Stimulated activated CD8-positive, alpha-beta memory T cell treated with anti-CD3 and anti-CD28 coated beads, Interleukin-15, amount 100 ng/mL, for 1 hour (primary cell): ENCODE data around the gene RAP1GDS1.
A peak's percentile ranks its signal among the peaks of the same experiment; 100 is the strongest.
"Not testable (repeated sequence)": the region's sequence is repeated elsewhere in the genome, so short reads cannot be mapped to it uniquely, and the experiment has no call there.

Experiments used
- DNase-seq: peaks from one replicate; pipeline ENCODE4 v3.0.0-alpha.2; 2020; ENCODE audit warnings: low read depth

RAP1GDS1 gene

GRCh38 chr4:98433691-98434090 is 172.5 kb downstream of the RAP1GDS1 start:
- DNase-seq, result no peak

GRCh38 chr4:98434816-98435215 is 173.6 kb downstream of the RAP1GDS1 start:
- DNase-seq, result no peak

GRCh38 chr4:98444371-98444770 is 183.2 kb downstream of the RAP1GDS1 start:
- no peak for DNase-seq

- DNase-seq, result peak; percentile 20
Measured at GRCh38 chr4:98446499-98447375, 185.6 kb downstream of the RAP1GDS1 start.

- DNase-seq, result no peak
Measured at GRCh38 chr4:98447648-98448047, 186.5 kb downstream of the RAP1GDS1 start.

- no peak for DNase-seq
Measured at GRCh38 chr4:98448908-98449307, 187.7 kb downstream of the RAP1GDS1 start.

- DNase-seq, result no peak
Measured at GRCh38 chr4:98452091-98452490, 190.9 kb downstream of the RAP1GDS1 start.

GRCh38 chr4:98457422-98457821 is 196.2 kb downstream of the RAP1GDS1 start:
- DNase-seq, result not testable (repeated sequence)

- not testable (repeated sequence) for DNase-seq
Measured at GRCh38 chr4:98461121-98461865, 200.1 kb downstream of the RAP1GDS1 start.

GRCh38 chr4:98462487-98462886 is 201.3 kb downstream of the RAP1GDS1 start:
- no peak for DNase-seq

- DNase-seq, result no peak
Measured at GRCh38 chr4:98466868-98467599, 205.8 kb downstream of the RAP1GDS1 start.

GRCh38 chr4:98467627-98468072 is 206.5 kb downstream of the RAP1GDS1 start:
- DNase-seq, result peak; percentile 50

- no peak for DNase-seq
Measured at GRCh38 chr4:98468709-98469108, 207.5 kb downstream of the RAP1GDS1 start.

- DNase-seq, result no peak
Measured at GRCh38 chr4:98469771-98470170, 208.6 kb downstream of the RAP1GDS1 start.

- DNase-seq, result no peak
Measured at GRCh38 chr4:98470366-98470765, 209.2 kb downstream of the RAP1GDS1 start.

GRCh38 chr4:98470831-98471230 is 209.6 kb downstream of the RAP1GDS1 start:
- no peak for DNase-seq

- no peak for DNase-seq
Measured at GRCh38 chr4:98473046-98473445, 211.9 kb downstream of the RAP1GDS1 start.

GRCh38 chr4:98474408-98474844 is 213.2 kb downstream of the RAP1GDS1 start:
- DNase-seq, result no peak

GRCh38 chr4:98476891-98477290 is 215.7 kb downstream of the RAP1GDS1 start:
- no peak for DNase-seq

GRCh38 chr4:98479590-98479989 is 218.4 kb downstream of the RAP1GDS1 start:
- DNase-seq, result not testable (repeated sequence)

GRCh38 chr4:98480535-98480934 is 219.4 kb downstream of the RAP1GDS1 start:
- no peak for DNase-seq

GRCh38 chr4:98481167-98481566 is 220.0 kb downstream of the RAP1GDS1 start:
- no peak for DNase-seq
